ENCODE measurements around the gene KIAA0930.

DNA sequence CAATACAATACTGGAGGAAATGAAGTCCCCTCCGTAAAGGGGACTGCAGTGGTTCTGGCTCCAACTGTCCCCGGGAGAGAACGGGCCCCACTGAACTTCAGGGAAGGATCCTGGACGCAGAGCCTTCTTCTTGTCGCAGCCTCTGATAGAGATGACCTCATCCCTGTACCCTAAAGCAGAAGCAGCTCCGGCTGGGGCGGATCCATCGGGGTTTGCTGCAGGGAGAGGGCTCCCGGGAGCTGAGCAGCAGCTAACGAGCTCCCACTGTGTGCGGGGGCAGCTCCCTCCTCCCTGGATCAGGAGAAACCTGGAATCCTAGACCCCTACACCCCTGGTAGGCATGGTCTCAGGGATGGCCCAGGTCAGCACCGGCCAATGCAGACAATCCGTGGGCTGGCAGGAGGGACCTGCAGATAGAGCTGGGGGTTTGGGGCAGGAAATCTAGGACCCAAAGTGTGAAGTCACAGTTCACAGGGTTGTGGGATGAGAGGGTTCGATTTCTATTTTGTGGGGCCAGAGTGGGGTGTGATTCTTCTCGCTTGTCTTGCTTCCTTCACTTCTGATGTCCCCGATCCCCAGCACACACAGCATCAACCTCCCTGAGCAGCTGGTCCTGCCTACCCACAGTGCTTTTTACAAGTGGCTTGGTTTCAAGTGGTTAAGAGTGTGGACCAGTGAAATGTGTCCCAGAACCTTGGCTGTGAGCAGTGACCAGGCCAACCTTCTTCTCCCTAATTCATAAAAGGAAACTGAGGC lies 12.9 kb downstream of the KIAA0930 start:
- TF ChIP-seq, protein P1, sequence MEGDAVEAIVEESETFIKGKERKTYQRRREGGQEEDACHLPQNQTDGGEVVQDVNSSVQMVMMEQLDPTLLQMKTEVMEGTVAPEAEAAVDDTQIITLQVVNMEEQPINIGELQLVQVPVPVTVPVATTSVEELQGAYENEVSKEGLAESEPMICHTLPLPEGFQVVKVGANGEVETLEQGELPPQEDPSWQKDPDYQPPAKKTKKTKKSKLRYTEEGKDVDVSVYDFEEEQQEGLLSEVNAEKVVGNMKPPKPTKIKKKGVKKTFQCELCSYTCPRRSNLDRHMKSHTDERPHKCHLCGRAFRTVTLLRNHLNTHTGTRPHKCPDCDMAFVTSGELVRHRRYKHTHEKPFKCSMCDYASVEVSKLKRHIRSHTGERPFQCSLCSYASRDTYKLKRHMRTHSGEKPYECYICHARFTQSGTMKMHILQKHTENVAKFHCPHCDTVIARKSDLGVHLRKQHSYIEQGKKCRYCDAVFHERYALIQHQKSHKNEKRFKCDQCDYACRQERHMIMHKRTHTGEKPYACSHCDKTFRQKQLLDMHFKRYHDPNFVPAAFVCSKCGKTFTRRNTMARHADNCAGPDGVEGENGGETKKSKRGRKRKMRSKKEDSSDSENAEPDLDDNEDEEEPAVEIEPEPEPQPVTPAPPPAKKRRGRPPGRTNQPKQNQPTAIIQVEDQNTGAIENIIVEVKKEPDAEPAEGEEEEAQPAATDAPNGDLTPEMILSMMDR (IDR thresholded peaks at IDR 0.05), result no peak
- TF ChIP-seq POLR2A (IDR thresholded peaks at IDR 0.05), result peak in 1 of 4 donors; percentile 16
- TF ChIP-seq POLR2AphosphoS5 (IDR thresholded peaks at IDR 0.05), result no peak
- TF ChIP-seq EP300 (IDR thresholded peaks at IDR 0.05), result no peak
